IPS DF 6.9 (cell line): ENCODE results near the gene AGGF1.

Source experiments
- DNase-seq: peaks from one replicate; pipeline ENCODE4 v3.0.0-alpha.2; 2013; ENCODE audit warnings: low read depth, low spot score
- H3K27ac ChIP-seq: one replicate; pipeline ENCODE4 v1.5.1; 2013; ENCODE audit warnings: low read length, control low read depth
- H3K27me3 ChIP-seq: 2 replicates; pipeline ENCODE4 v1.6.1; 2013; ENCODE audit warnings: mild to moderate bottlenecking, low read length; ENCODE audit not compliant: control insufficient read depth, insufficient read depth
- H3K36me3 ChIP-seq: 2 replicates; pipeline ENCODE4 v1.6.1; 2013; ENCODE audit warnings: low read length; ENCODE audit not compliant: control insufficient read depth, insufficient read depth
- H3K4me1 ChIP-seq: 2 replicates; pipeline ENCODE4 v1.6.1; 2013; ENCODE audit warnings: low read length; ENCODE audit not compliant: control insufficient read depth, insufficient read depth
- H3K4me3 ChIP-seq: 2 replicates; pipeline ENCODE4 v1.5.1; 2013; ENCODE audit warnings: mild to moderate bottlenecking, low read length
- H3K9me3 ChIP-seq: 2 replicates; pipeline ENCODE4 v1.6.1; 2013; ENCODE audit warnings: low read length, inconsistent platforms; ENCODE audit not compliant: control insufficient read depth, insufficient read depth
- WGBS: extraction: QIAGEN DNeasy Blood & Tissue Kit; methylation state at CpG from one replicate; pipeline ENCODE4 v1.1.7; 2013; ENCODE audit warnings: mixed read lengths, missing lambda C conversion rate; ENCODE audit not compliant: insufficient read length, insufficient coverage; 5-methylcytosine and 5-hydroxymethylcytosine counted together

AGGF1 gene

DNA sequence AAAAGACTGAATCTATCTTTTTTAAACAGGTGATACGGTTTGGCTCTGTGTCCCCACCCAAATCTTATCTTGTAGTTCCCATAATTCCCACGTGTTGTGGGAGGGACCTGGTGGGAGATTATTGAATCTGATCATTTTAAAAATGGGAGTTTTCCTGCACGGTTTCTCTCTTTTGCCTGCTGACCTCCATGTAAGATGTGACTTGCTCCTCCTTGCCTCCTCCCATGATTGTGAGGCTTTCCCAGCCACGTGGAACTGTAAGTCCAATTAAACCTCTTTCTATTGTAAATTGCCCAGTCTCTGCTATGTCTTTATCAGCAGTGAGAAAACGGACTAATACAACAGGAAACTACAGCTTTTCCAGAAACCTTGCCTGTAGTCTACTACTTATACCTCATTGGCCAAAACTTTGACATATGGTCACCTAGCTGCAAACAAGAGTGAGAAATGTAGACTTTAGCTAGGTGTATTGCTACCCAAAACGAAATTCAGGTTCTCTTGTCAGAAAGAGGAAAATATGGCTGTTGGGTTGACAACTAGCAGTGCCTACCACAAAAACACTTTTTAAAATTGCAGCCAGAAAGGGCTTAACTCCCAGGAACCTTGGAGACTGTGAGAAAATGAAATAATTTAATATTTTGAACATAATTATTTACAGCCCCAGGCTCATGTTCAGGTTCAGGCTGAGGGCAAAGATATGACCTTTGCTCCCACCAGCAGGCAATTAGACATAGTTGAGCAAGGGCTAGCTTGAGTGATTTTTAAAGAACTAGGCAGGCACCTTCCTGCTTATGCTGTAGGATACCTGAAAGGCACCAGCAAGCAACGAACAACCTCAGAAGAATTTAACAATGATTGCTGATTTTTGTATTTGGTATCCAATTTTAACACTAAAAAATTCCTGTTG, 7.4 kb upstream of the AGGF1 start:
- Histone ChIP-seq H3K9me3 (no peaks in the 10 kb centered on the region), H3K4me3 (no peak overlapping the region), H3K27ac (no peak overlapping the region), H3K36me3 (no peaks in the 10 kb centered on the region), H3K4me1 (no peaks in the 10 kb centered on the region), H3K27me3 (no peaks in the 10 kb centered on the region)
- no peak for DNase-seq
- no CpG with 5 or more reads among the region's 7 CpGs for WGBS

- no peak for DNase-seq
- WGBS = no CpG with 5 or more reads among the region's 1 CpG
- no peak overlapping the region for H3K4me3 ChIP-seq
- H3K9me3 ChIP-seq = no peaks in the 10 kb centered on the region
- no peaks in the 10 kb centered on the region for H3K4me1 ChIP-seq
- no peaks in the 10 kb centered on the region for H3K36me3 ChIP-seq
- no peak overlapping the region for H3K27ac ChIP-seq
- no peaks in the 10 kb centered on the region for H3K27me3 ChIP-seq
These were observed 5.7 kb upstream of the AGGF1 start for GRCh38 chr5:77024490-77024889.

DNA sequence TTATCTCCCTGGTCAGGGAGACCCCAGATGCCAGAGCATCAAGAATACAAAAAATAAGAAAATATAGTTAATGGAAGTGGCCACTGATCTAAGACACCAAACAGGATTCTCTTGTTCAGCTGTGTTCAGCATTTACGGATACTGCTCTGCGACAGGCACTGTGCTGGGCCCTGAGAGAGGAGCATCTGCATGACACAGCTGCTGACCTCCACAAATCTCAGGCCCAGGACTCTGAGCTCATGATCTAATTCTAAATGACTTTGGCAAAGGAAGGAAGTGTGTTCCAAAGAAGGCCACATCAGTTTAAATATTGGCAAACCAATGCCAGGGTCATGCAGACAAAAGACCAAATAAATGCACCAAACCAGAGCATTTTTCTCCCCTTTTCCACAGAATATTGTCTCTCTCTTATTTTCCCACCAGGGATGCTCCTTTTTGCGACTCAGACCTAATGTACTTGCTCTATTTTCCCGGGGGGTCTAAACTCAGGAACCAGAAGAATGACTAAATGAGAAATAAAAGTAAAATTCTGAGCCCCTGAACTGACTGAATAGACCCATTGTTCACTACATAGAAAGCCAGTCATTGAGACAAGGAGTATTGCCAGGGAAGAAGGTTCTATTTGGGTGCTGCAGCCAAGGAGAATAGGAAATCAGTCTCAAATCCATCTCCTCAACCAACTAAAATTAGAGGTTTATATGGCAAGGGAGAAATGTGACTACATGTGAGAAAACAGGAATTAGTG, 1.4 kb upstream of the AGGF1 start:
- Histone ChIP-seq H3K4me3 (no peak overlapping the region), H3K27ac (no peak overlapping the region), H3K36me3 (no peaks in the 10 kb centered on the region), H3K27me3 (no peaks in the 10 kb centered on the region), H3K9me3 (no peaks in the 10 kb centered on the region), H3K4me1 (no peaks in the 10 kb centered on the region)
- no CpG with 5 or more reads among the region's 4 CpGs for WGBS
- no peak for DNase-seq

DNA sequence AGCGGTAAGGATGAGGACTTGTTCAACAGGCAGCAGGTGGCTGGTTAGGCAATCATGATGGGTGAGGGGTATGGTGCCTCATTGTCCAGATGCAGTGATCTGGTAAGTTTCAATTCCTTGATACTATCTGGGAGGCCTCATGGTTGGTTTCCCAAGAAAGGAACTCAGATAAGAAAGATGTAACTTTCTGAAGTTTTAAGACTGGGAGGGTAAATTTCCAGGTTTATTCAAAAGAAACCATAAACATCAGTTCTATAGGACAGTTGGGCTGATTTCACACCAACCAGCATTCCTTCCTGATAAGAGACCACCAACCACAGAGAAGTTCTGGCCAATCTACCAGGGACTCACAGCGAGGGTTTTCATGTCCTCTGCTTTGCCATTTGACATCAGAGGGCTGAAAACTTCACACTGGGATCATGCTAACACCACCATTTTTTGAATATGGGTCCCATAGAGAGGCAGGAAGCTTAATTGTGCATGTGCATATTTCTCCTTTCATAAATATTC, 773 bp upstream of the AGGF1 start:
- Histone ChIP-seq H3K27ac (no peak overlapping the region), H3K4me3 (no peak overlapping the region), H3K36me3 (no peaks in the 10 kb centered on the region), H3K4me1 (no peaks in the 10 kb centered on the region), H3K27me3 (no peaks in the 10 kb centered on the region), H3K9me3 (no peaks in the 10 kb centered on the region)
- DNase-seq = no peak
- no CpG with 5 or more reads among the region's 2 CpGs for WGBS

DNA sequence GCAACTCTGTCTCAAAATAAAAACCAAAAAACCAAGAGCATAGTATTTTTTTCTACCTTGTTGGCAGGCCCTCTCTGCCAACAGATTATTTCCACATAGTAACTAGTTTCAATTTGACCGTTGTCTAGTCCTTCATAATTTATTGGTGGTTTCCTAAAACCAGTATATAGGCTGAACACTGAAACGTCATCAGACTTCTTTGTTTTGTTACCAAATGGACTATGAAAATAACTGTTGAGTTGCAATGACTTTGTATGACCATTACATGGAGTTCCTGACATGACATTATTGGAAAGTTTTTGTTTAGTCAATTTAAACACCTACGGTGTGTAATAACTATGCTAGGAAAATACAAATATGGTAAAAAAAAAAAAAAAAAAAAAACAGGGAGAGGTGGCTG, 1.7 kb downstream of the AGGF1 start:
- H3K4me3 ChIP-seq = no peak overlapping the region
- WGBS = no CpG with 5 or more reads among the region's 3 CpGs
- no peak for DNase-seq

GRCh38 chr5:77032635-77033034, 2.4 kb downstream of the AGGF1 start:
- no peaks in the 10 kb centered on the region for H3K4me1 ChIP-seq
- no peaks in the 10 kb centered on the region for H3K9me3 ChIP-seq
- no peak overlapping the region for H3K4me3 ChIP-seq
- H3K27ac ChIP-seq = no peak overlapping the region
- no peak for DNase-seq
- no peaks in the 10 kb centered on the region for H3K27me3 ChIP-seq
- WGBS = no CpG with 5 or more reads among the region's 4 CpGs
- H3K36me3 ChIP-seq = peaks cover 3% of the 10 kb centered on the region; the same call in 1 of the 2 replicates

More for the DNA sequence above, 1.7 kb downstream of the AGGF1 start:
- H3K27me3 ChIP-seq = no peaks in the 10 kb centered on the region
- H3K4me1 ChIP-seq = no peaks in the 10 kb centered on the region
- H3K36me3 ChIP-seq = no peaks in the 10 kb centered on the region; the same call in 1 of the 2 replicates
- H3K9me3 ChIP-seq = no peaks in the 10 kb centered on the region
- no peak overlapping the region for H3K27ac ChIP-seq

DNA sequence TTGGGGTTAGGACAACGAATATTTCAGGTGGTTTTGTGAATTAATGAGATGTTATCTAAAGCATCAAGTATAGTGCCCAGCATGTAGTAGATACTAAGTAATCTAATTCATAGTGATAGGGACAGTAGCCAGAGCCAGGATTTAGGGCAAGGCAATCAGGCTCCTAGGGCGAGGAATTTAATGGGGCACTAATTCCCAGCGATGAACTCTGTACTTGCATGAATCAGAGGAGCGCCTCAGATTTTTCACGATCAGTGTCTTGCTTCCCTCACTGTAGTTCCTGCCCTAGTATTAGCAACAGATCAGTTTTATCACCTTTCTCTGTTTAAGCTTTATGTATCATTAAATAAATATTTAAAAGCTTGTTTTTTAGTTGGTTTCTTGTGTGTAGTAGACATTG, 3.1 kb downstream of the AGGF1 start:
- no peak for DNase-seq
- no peak overlapping the region for H3K27ac ChIP-seq
- no peak overlapping the region for H3K4me3 ChIP-seq
- H3K36me3 ChIP-seq = peaks cover 3% of the 10 kb centered on the region; the same call in 1 of the 2 replicates
- H3K4me1 ChIP-seq = no peaks in the 10 kb centered on the region
- no peaks in the 10 kb centered on the region for H3K27me3 ChIP-seq
- 100% methylated on average over 1 of the region's 5 CpGs for WGBS
- no peaks in the 10 kb centered on the region for H3K9me3 ChIP-seq

DNA sequence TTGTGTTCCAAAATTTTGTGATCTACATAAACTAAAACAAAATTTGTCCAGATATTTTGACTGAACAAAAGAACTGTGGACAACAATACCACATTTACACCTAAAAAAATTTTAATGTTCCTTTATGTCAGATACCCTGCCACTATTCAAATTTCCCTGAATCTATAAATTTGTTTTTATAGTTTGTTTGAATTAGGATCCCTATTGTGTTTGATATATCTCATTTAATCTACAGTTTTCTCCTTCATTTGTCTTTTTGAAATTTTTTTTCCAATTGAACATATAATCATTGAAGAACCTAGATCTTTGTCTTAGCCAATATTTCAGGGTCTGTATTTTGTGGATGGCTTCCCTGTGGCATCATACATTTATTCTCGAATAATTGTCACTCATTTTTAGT, 5.7 kb downstream of the AGGF1 start:
- Histone ChIP-seq H3K4me3 (no peak overlapping the region), H3K9me3 (no peaks in the 10 kb centered on the region), H3K4me1 (no peaks in the 10 kb centered on the region), H3K27ac (no peak overlapping the region), H3K27me3 (no peaks in the 10 kb centered on the region), H3K36me3 (peaks cover 3% of the 10 kb centered on the region; the same call in 1 of the 2 replicates)
- WGBS = no CpG with 5 or more reads among the region's 1 CpG
- no peak for DNase-seq

- Histone ChIP-seq H3K4me1 (no peaks in the 10 kb centered on the region), H3K27me3 (no peaks in the 10 kb centered on the region; the same call in 1 of the 2 replicates), H3K27ac (no peak overlapping the region), H3K9me3 (no peaks in the 10 kb centered on the region), H3K36me3 (no peaks in the 10 kb centered on the region), H3K4me3 (no peak overlapping the region)
- no CpG with 5 or more reads among the region's 1 CpG for WGBS
- DNase-seq = no peak
These were observed 16.3 kb downstream of the AGGF1 start for GRCh38 chr5:77046416-77047073.

DNA sequence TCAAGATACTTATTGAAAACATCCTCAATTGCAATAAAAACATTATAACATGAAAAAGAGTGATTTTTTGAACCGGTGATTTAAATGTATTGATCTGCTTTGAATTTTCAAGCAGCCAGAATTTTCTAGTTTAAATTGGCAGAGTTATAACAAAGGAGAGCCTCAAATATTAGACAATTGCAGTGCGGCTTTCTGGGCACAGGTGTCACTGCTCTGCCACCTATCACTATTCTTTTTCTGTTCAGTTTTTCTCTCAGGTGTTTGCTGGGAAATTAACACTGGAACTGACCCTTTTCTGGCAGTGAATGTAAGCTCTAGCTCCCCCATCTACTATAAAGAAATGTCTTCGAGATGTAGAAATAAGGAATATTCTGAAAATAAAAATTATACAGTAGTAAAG, 33.8 kb downstream of the AGGF1 start:
- Histone ChIP-seq H3K4me1 (no peaks in the 10 kb centered on the region), H3K4me3 (no peak overlapping the region), H3K27ac (no peak overlapping the region), H3K27me3 (no peaks in the 10 kb centered on the region), H3K36me3 (no peaks in the 10 kb centered on the region; the same call in 1 of the 2 replicates), H3K9me3 (no peaks in the 10 kb centered on the region)
- no peak for DNase-seq
- no CpG with 5 or more reads among the region's 3 CpGs for WGBS
